GM21367 (cell line): ENCODE data around the gene ZNF655.
"Not testable (repeated sequence)": the region's sequence is repeated elsewhere in the genome, so short reads cannot be mapped to it uniquely, and the experiment has no call there.

ENCODE experiments used
- ATAC-seq: cut with Tn5 transposase; IDR thresholded peaks from one replicate; pipeline ENCODE4 v1.9.1; 2021; ENCODE audit not compliant: unreplicated experiment

Gene ZNF655

DNA sequence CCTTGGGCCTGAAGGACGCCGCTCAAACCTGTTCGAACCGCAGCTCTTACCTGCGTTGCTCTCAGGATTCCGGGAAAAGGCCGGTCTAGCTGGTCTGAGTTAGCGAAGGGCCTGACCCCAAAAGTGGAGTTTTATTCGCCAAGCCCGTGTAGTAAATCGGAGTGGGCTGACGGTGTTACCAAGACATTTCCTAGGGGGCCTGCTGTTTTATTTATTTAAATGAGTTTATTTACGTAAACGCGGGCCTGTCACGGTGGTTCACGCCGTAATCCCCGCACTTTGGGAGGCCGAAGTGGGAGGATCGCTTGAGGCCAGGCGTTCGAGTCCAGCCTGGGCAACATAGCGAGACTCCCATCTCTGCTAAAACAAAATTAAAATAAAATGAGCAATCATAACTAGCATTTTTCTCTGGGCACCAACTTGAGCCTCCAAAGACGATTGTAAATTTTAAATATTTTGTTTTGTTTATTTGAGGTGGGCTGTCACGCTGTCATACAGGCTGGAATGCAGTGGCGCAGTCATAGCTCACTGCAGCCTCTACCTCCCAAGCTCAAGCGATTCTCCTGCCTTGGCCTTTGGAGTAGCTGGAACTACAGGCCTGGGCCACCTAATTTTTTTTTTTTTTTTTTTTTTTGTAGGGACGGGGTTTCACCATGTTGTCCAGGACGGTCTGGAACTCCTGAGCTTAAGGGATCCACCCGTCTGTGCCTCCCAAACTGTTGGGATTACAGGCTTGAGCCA, 903 bp downstream of the ZNF655 start:
- no peak for ATAC-seq

DNA sequence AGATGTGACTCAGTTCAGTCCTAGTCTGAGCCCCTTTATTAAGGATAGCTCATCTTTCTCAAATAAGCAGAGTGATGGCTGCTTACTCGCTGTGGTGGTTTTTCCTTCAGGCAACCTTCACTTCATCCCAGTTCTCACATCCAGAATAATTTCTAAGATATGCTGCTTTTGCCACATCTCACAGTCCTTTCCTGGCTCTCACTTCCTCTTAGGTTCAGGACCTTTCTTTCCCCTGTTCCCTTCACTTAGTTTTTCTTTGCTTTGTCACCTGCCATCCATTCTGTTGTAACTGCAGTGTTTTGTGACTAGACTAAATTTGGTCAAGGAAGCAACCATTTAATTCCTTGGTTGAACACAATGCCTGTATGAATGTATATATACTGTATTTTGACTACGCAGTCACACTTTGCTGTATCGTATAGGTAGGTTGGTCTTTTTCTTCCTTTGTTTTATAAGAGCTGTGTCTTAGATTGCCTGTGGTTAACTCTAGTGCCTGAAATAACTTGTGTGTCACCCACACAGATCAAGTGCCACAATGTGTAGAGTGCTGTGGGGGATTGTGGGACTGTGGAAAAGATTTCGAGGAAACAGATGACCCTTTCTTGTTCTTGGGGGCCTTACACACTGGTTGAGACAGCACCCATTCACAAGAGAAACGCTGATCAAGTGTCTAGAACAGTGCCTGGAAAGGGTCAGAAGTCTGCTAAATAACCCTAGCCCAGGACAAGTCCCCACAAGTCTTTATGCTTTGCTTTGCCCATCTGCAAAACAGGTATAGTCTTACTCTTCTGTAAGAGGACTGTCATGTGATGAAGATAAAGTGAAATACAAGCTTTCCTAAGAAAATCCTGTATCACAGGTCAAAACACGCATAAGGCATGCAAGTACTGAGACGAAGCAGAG, 2.6 kb downstream of the ZNF655 start:
- no peak for ATAC-seq

DNA sequence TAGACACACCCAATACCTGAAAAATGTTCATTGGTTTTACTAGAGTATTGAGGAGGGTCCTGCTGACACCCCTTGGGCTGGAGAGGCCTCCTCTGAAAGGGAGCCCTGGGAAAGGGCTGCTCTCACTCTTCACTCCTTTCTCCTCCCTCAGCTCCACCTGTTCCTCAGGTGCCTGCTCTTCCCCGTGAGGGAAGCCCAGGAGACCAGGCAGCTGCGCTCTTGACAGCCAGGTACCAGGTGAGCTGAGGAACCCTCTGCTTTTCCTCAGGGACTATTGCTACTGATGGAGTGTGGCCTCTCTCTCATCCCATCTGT, 3.3 kb downstream of the ZNF655 start:
- no peak for ATAC-seq

DNA sequence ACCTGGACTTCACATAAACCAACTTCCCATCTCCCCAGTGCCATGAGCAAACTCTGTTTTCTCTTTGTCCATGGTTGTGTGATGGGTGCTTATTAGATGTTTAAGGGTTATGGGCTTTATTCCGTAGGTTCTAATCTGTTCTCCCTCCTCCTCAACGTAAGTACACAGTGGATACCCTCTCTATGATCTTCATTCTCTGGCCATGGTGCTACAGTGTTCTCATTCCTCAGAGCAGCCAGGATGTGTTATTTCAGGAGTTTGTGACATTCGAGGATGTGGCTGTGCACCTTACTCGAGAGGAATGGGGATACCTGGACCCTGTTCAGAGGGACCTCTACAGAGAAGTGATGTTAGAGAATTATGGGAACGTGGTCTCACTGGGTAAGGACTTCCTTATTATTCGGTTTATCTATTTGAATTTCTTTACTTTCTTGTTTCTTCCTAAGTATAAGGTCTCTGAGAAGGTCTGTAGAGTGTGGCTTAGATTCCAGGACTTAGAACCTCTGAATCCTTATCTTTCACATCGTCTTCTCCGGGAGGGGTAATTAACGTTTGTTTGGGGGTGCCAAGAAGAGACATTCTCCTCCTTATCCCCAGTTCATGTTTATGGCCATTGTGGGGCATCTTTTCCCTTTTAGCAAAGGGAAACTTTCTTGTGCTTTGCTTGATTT, 3.8 kb downstream of the ZNF655 start:
- ATAC-seq = no peak

DNA sequence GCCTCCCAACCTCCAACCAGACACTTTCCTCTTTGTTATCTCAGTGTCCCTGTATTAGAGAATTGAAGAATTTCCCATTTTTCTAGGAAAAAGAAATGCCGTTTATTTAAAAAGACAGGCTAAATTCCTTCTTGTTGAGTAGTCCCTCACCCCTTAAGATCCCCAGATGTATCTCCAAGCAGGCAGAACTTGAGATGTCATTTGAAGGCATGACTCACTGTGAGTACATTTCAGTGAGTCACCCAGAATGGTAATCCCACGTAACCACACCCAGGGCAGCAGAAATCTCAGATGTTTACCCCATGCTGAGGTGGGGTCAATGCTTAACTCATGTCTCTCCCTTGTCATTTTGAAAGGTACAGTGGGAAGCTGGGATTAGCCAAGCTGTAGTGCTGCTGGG, 4.4 kb downstream of the ZNF655 start:
- no peak for ATAC-seq

DNA sequence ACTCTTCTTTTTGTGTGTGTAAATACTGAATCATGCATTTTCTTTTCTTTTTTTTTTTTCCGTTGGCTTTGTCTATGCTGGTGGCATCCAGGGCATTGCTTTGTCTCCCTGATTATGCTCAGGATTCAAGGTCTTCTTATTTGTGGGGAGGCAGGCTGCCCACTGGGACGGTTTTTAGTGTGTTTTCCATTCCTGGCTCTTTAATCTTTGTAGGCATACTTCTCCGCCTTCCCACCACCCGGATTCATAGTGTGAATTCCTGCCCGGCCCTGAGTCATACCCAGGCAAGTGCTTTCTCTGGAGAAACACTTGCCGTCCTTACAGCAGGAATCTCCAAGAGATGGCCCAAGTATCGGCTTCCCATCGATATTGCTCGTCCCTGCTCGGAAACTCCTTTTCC, 5.2 kb downstream of the ZNF655 start:
- ATAC-seq = no peak

DNA sequence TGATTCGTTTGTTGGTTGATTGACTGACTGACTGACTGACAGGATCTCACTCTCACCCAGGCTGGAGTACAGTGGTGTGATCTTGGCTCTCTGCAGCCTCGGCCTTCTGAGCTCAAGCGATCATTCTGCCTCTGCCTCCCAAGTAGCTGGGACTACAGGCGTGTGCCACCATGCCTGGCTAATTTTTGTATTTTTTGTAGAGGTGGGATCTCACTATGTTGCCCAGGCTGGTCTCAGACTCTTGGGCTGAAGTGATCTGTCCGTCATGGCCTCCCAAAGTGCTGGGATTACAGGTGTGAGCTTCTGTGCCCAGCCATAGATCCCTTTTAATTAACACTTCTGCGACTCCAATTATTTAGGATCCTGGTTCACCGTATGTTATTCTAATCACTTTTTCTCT, 10.3 kb downstream of the ZNF655 start:
- ATAC-seq = not testable (repeated sequence)

DNA sequence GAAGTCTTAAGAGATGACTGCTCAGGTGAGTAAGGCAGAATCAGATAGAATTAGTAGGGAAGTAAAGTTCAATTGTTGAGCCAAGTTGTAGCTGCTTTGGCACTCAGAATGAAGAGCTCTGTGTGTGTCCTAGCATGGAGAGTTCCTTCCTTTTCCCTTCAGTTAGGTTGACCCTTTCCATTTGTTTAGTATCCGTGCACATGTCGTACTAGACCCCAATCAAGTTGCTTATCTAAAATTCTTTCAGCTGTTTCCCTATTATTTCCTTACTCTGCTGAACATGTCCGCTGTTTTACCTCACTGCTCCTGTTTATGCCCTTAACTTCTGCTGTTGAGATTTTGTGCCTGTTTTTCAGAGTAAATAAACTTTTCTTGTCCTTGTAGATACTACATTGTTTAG, 13.3 kb downstream of the ZNF655 start:
- ATAC-seq = no peak

DNA sequence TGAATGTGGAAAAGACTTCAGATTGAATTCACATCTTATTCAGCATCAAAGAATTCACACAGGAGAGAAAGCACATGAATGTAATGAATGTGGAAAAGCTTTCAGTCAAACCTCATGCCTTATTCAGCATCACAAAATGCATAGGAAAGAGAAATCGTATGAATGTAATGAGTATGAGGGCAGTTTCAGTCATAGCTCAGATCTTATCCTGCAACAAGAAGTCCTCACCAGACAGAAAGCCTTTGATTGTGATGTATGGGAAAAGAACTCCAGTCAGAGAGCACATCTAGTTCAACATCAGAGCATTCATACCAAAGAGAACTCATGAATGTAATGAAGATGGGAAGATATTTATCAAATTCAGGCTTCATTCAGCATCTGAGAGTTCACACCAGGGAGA, 14.8 kb downstream of the ZNF655 start:
- no peak for ATAC-seq

DNA sequence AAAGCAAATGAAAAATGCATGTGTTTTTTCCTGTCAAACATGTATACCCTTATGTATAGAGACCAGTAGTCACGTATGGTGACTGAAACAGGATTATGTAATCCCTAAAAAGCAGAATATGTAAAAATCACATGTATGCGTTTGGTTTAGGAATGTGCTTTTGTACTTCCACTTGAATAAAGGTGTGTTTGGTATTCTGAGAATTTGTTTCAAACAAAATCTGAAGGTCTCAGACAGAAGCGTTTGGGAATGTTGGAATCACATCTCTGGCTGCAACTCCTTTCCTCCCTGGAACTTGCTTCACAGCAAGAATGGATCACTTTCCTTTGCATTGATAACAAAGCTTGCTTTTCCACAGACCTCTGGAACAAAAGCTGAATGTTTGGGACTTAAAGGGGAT, 17.8 kb downstream of the ZNF655 start:
- no peak for ATAC-seq

DNA sequence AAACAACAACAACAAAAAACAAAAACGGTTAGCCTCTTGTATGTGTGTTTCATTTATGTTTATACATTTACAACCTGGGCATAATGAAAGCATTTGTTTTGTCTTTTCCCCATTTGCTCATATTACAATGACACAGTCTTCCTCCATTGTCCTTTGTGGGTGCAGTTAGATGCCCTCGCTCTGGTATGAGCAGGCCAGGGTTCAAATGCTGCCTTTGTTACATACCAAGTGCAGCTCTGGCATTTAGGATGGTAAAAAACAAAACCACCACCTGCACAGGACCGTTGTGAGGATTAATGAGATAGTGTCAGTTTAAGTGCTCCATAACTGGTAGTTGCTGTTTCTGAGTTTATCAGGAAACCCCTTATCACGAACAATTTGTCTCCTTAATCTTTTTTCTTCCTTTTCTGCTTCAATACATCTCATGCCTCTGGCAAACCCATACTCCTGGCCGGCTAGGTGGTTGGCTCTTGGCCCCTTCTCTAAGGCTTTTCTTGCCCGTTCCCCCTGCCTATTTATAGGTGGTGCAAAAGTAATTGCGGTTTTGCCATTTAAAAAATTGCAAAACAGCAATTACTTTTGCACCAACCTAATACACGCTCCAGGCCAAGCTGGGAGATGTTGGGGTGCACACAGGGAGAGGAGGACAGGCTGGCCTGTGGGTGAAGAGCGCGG, 21.0 kb downstream of the ZNF655 start:
- no peak for ATAC-seq

DNA sequence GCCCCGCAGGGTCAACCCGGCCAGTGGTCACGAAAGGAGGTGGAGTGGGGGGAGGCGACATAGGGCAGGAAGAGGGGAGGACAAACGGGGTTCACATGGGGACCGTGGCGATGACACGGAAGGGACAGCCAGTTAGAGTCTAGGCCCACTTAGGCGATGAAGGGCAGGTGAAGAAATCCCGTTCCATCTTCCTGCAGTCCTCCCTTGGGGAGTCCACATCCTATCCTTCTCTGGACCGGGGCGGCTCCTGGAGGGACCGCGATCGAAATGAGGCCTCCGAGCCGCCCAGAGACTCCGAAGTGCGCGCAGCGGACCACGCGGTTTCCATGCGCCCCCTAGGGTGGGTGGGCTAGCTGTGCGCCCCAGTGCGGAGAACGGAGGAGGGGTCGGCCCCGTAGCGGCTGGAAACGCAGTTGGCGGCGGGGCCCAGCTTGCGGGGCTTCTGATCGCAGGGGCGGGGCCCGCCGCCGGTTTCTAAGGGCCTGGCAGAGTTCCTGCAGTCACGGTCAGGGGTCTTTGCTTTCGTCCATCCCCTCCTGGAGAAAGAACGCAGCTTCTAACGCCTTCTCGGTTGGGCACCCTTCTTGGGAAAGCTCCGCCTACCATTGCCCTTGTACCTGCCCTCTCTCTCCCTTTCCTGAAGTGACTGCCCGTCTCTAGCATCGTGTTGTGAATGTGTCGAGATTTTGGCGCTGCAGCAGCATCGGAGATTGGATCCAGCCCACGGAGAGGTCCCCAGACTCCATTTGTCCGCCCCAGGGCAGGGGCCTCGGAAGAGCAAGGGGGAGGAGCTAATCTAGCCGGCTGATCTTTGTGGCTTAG, 21.7 kb downstream of the ZNF655 start:
- ATAC-seq = no peak

DNA sequence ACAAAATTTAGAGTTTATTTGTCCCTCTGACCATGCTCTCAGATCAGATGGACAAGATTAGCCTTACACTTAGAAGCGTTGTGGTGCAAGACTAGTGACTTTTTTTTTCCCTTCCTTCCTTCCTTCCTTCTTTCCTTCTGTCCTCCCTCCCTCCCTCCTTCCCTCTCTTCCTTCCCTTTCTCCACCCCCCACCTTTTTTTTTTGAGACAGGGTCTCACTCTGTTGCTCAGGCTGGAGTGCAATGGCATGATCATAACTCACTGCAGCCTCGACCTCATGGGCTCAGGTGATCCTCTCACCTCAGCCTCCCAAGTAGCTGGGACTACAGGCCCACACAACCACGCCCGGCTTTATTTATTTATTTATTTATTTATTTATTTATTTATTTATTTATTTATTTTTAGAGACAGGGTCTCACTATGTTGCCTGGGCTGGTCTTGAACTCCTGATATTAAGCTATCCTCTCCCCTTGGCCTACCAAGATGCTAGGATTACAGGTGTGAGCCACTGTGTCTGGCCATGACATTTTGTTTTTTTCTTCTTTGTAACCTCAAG, 22.4 kb downstream of the ZNF655 start:
- not testable (repeated sequence) for ATAC-seq

DNA sequence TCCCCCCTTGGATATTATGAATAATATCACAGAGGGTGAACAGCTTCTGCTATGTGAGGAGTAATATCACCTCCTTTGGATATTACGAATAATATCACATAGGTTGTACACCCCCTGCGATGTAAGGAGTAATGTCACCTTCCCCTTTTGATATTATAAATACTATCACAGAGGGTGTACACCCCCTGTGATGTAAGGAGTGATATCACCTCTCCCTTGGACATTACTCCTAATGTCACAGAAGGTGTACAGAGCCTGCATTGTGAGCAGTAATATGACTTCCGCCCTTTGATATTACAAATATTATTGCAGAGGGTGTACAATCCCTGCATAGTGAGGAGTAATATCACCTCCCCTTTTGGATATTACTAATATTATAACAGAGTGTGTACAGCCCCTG, 30.4 kb downstream of the ZNF655 start:
- no peak for ATAC-seq

DNA sequence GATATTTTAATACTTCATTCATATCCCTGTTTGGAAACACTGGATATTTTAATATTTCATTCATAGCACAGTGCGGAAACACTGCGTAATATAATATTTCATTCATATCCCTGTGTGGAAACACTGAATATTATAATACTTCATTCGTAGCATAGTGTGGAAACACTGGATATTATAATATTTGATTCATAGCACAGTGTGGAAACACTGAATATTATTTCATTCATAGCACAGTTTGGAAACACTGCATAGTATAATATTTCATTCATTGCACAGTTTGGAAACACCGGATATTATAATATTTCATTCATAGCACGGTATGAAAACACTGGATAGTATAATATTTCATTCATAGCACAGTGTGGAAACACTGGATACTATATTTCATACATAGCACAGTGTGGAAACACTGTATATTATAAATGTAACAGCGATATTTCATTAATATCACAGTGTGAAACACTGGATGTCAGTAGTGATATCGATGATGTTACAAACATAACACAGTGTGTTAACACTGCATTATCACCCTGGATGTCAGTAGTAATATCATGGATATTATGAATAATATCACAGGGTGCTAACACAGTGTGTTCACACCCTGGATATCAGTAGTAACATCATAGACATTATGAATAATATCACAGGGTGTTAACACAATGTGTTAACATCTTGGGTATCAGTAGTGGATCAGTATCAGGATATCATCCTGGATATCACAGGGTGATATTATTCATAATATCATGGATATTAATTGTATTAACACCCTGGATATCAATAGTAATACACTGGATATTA, 36.7 kb downstream of the ZNF655 start:
- no peak for ATAC-seq

DNA sequence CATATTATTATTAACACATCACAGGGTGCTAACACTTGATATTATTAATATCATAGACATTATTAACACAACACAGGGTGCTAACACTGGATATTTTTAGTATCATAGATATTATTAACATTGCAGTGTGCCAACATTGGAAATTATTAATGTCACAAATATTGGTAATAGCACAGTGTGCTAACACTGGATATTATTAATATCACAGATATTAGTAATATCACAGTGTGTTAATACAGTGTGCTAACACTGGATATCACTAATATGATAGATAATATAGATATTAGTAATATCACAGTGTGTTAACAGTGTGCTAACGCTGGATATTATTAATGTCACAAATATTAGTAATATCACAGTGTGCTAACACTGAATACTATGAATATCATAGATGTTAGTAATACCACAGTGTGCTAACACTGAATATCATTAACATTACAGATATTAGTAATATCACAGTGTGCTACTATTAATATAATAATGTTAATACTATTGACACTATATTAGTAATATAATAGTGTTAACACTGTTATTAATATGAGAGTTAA, 38.0 kb downstream of the ZNF655 start:
- no peak for ATAC-seq

DNA sequence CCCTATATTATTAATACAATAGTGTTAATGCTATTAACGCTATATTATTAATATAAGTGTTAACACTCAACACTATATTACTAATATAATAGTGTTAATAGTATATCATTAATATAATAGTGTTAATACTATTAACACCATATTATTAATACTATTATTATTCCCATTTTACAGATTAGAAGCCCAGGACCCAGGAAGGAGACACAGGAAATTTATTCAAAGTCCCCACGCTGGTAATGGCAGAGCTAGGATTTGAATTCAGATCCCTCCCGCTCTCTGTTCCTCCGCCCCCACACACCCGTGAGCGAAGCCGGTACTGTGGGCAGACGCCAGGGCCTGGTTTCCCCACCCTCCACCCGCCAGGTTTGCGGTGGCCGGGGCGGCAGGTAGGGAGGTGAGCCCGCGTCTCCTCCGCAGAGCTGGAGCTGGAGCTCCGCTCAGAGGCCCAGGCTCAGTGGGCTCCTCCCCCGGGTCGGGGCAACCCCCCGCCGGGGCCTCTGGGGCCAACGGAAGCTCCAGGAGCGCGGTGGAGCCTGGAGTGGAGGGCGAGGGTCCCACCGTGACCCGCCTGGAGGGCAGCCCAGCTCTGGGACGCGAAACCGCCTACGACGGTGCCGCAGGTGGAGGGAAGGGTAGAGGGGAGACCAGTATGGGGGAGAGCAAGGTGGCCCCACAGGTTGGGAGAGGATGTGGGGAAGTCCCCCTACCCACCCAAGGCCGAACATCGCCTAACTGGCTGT, 39.5 kb downstream of the ZNF655 start, which contains the start of gene TMEM225B:
Gene TMEM225B (plus strand): TSS at position 506 of the 740 bp plus-strand sequence. CDS start 6,122 bp downstream, outside the sequence.
- no peak for ATAC-seq

DNA sequence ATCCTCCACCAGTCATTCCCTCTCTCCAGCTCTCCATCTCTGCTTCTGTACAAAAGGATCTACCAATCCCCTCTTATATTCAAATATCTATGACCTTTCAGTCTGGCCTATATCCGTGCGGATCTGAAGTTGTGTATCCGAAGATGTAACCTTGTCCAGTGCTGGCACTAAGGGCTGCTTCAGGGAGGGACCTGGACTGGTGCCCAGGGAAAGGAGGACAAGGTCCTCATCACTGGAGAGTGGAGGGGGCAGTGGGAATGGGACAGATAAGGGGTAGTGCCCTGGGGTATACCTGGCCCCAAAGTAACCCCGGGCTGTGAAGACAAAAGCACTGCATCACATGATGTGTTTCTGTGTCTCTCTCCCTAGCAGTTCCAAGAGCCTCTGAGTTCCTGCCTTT, 41.4 kb downstream of the ZNF655 start:
- no peak for ATAC-seq
